ENCODE data around the gene PACRG. TPM values are rescaled to one million over a fixed set of nuclear protein-coding genes. Genes with fewer than 3 reads are reported as not detected.

The PACRG gene
- total RNA-seq, 1 experiment from 2014 or later: not detected

- DNase-seq (ENCODE audit: low read depth): no peak
These were observed 616.6 kb downstream of the PACRG start for GRCh38 chr6:163344411-163344810.

- DNase-seq (ENCODE audit: low read depth): no peak
These were observed 618.2 kb downstream of the PACRG start for GRCh38 chr6:163345931-163346330.

- DNase-seq (ENCODE audit: low read depth): no peak
These were observed 618.8 kb downstream of the PACRG start for GRCh38 chr6:163346497-163346961.

GRCh38 chr6:163347021-163347446, 619.3 kb downstream of the PACRG start:
- peak; percentile 37 for DNase-seq (ENCODE audit: low read depth)

GRCh38 chr6:163348789-163349680, 621.3 kb downstream of the PACRG start:
- peak; percentile 8 for DNase-seq (ENCODE audit: low read depth)

GRCh38 chr6:163349696-163350095, 621.9 kb downstream of the PACRG start:
- DNase-seq (ENCODE audit: low read depth): no peak

GRCh38 chr6:163351013-163351412, 623.2 kb downstream of the PACRG start:
- DNase-seq (ENCODE audit: low read depth): no peak

GRCh38 chr6:163352011-163352685, 624.4 kb downstream of the PACRG start:
- DNase-seq (ENCODE audit: low read depth): no peak

- no peak for DNase-seq (ENCODE audit: low read depth)
These were observed 625.2 kb downstream of the PACRG start for GRCh38 chr6:163352966-163353365.

GRCh38 chr6:163354085-163354484, 626.3 kb downstream of the PACRG start:
- no peak for DNase-seq (ENCODE audit: low read depth)

GRCh38 chr6:163354761-163355425, 627.1 kb downstream of the PACRG start:
- DNase-seq (ENCODE audit: low read depth): no peak

- DNase-seq (ENCODE audit: low read depth): peak; percentile 92
These were observed 627.7 kb downstream of the PACRG start for GRCh38 chr6:163355426-163355991.

GRCh38 chr6:163356324-163356723, 628.5 kb downstream of the PACRG start:
- peak; percentile 72 for DNase-seq (ENCODE audit: low read depth)

GRCh38 chr6:163356743-163357142, 629.0 kb downstream of the PACRG start:
- no peak for DNase-seq (ENCODE audit: low read depth)

- DNase-seq (ENCODE audit: low read depth): no peak
These were observed 636.9 kb downstream of the PACRG start for GRCh38 chr6:163364641-163365040.

Small RNA genes lying within 50 kb of the gene (small RNA-seq; reads per million reads assigned to genes)
- not detected for gene AL031121.1
- not detected for gene AL590286.1

Other genes with a start within 250 kb of the PACRG start
- gene PRKN, start 208 bp upstream of the PACRG start, total RNA-seq (2014; rRNA removed; shearing (Covaris generic)): 0.27 TPM in 1 of 2 replicates, not detected in the other